ENCODE measurements around the gene C1orf198. TPM values are rescaled to one million over a fixed set of nuclear protein-coding genes. Genes with fewer than 3 reads are reported as not detected.

The C1orf198 gene
- polyA plus RNA-seq, 2 of the 4 experiments (the other 2 are of a cell fraction) = 12.0 to 20.4 TPM

GRCh38 chr1:230907472-230908205 lies 39.3 kb upstream of the C1orf198 start:
- ChIA-PET POLR2A (no interaction called here), CTCF (interaction anchor here (0.7 to 2.0 kb wide), 5 partner anchors 9 to 668 kb away, joined by 3 to 8 read pairs (median 3); no protein-coding TSS in a partner anchor)
- Histone ChIP-seq H3K9me3 (no peaks in the 10 kb centered on the region), H3K27ac (no peak overlapping the region), H3K4me2 (no peak overlapping the region), H3K4me1 (no peaks in the 10 kb centered on the region), H3K4me3 (no peak overlapping the region)
- no peak for TF ChIP-seq TFCP2L1 (CRISPR knock-in tag; IDR thresholded peaks at IDR 0.05)
- TF ChIP-seq ELK1 (IDR thresholded peaks at IDR 0.05; ENCODE audit: low read depth, low read length) = no peak
- TF ChIP-seq HDAC2 (IDR thresholded peaks at IDR 0.05) = no peak
- TF ChIP-seq BCL3 (IDR thresholded peaks at IDR 0.05) = no peak
- TF ChIP-seq HOXB5 (CRISPR knock-in tag; IDR thresholded peaks at IDR 0.05) = no peak
- no peak for TF ChIP-seq RARB (CRISPR knock-in tag; IDR thresholded peaks at IDR 0.05)
- TF ChIP-seq E2F6 (IDR thresholded peaks at IDR 0.05; ENCODE audit: borderline replicate concordance, low read depth) = no peak
- no peak for TF ChIP-seq ZC3H11A (IDR thresholded peaks at IDR 0.05)
- no peak for TF ChIP-seq CTCF (IDR thresholded peaks at IDR 0.05)
- no peak for TF ChIP-seq GATA3 (IDR thresholded peaks at IDR 0.05; ENCODE audit: borderline replicate concordance)
- no peak for TF ChIP-seq CBX2 (IDR thresholded peaks at IDR 0.05; ENCODE audit: borderline replicate concordance, low read depth)
- TF ChIP-seq MYC (IDR thresholded peaks at IDR 0.05; ENCODE audit: borderline replicate concordance, low read length) = no peak
- no peak for TF ChIP-seq POLR2A (IDR thresholded peaks at IDR 0.05; ENCODE audit: low read length)
- no peak for TF ChIP-seq HEYL (CRISPR knock-in tag; IDR thresholded peaks at IDR 0.05)
- no peak for FAIRE-seq
- WGBS (ENCODE audit: missing lambda C conversion rate) = 91% methylated on average over 4 of the region's 4 CpGs
- DNase-seq (ENCODE audit: low read depth in 1 of 2, low spot score in 1 of 2) = no peak
- ATAC-seq = no peak

GRCh38 chr1:230906226-230906625 lies 37.9 kb upstream of the C1orf198 start:
- FAIRE-seq = no peak
- ChIA-PET CTCF (interaction anchor here (0.6 to 1.5 kb wide), 4 partner anchors 9 to 16 kb away, joined by 3 to 4 read pairs (median 4); no protein-coding TSS in a partner anchor), POLR2A (no interaction called here)
- TF ChIP-seq, protein P1, sequence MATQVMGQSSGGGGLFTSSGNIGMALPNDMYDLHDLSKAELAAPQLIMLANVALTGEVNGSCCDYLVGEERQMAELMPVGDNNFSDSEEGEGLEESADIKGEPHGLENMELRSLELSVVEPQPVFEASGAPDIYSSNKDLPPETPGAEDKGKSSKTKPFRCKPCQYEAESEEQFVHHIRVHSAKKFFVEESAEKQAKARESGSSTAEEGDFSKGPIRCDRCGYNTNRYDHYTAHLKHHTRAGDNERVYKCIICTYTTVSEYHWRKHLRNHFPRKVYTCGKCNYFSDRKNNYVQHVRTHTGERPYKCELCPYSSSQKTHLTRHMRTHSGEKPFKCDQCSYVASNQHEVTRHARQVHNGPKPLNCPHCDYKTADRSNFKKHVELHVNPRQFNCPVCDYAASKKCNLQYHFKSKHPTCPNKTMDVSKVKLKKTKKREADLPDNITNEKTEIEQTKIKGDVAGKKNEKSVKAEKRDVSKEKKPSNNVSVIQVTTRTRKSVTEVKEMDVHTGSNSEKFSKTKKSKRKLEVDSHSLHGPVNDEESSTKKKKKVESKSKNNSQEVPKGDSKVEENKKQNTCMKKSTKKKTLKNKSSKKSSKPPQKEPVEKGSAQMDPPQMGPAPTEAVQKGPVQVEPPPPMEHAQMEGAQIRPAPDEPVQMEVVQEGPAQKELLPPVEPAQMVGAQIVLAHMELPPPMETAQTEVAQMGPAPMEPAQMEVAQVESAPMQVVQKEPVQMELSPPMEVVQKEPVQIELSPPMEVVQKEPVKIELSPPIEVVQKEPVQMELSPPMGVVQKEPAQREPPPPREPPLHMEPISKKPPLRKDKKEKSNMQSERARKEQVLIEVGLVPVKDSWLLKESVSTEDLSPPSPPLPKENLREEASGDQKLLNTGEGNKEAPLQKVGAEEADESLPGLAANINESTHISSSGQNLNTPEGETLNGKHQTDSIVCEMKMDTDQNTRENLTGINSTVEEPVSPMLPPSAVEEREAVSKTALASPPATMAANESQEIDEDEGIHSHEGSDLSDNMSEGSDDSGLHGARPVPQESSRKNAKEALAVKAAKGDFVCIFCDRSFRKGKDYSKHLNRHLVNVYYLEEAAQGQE (IDR thresholded peaks at IDR 0.05) = no peak
- no peak for TF ChIP-seq E2F6 (IDR thresholded peaks at IDR 0.05; ENCODE audit: borderline replicate concordance, low read depth)
- no peak for TF ChIP-seq RNF2 (IDR thresholded peaks at IDR 0.05; ENCODE audit: borderline replicate concordance, low read depth)
- no peak for TF ChIP-seq KDM5A (IDR thresholded peaks at IDR 0.05)
- TF ChIP-seq RFX5 (IDR thresholded peaks at IDR 0.05) = no peak
- TF ChIP-seq SREBF2 (IDR thresholded peaks at IDR 0.05) = no peak
- Histone ChIP-seq H3K4me3 (no peak overlapping the region), H3K27ac (no peak overlapping the region), H3K4me2 (no peak overlapping the region), H3K9me3 (no peaks in the 10 kb centered on the region), H3K4me1 (no peaks in the 10 kb centered on the region)
- no peak for ATAC-seq
- 97% methylated on average over 2 of the region's 2 CpGs for WGBS (ENCODE audit: missing lambda C conversion rate)
- no peak for DNase-seq (ENCODE audit: low read depth in 1 of 2, low spot score in 1 of 2)
